Amygdala (tissue), 56 donors: Measurements from ENCODE around the gene FHIT.

Source experiments
- DNase-seq, 56 donors: peaks; one replicate each; lab custom pipeline; 2025; lab: John Stamatoyannopoulos, UW

FHIT gene

GRCh38 chr3:60660026-60660425 is 591.2 kb downstream of the FHIT start:
- no peak for DNase-seq

DNA sequence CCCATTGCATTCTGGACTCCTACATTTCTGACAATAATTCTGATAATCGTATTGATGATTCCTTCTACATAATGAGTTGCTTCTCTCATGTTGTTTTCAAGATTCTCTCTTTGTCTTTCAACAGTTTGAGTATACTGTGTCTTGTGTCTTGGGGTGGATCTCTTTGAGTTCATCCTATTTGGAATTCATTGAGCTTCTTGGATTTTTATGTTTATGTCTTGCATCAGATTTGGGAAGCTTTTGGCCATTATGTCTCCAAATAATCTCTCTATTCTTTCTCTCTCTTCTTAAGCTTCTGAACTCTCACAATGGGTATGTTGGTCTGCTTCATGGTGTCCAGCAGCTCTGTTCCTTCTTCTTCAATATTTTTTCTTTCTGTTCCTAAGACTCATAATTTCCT is 592.2 kb downstream of the FHIT start:
- DNase-seq = no peak

DNA sequence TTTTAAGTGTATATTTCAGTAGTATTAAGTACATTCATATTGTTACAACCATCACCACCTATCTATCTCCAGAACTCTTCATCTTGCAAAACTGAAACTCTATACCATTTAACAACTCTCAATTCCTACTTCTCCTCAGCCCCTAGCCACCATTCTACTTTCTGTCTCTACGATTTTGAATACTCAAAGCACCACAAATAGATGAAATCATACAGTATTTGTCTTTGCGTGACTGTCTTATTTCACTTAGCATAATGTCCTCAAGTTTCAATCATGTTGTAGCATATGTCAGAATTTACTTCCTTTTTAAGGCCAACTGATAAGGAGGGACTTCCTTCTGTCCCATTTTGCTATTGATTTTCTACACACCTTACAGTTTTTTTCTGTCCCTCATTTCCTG is 593.3 kb downstream of the FHIT start:
- no peak for DNase-seq

GRCh38 chr3:60652829-60653228 is 598.4 kb downstream of the FHIT start:
- DNase-seq = no peak

DNA sequence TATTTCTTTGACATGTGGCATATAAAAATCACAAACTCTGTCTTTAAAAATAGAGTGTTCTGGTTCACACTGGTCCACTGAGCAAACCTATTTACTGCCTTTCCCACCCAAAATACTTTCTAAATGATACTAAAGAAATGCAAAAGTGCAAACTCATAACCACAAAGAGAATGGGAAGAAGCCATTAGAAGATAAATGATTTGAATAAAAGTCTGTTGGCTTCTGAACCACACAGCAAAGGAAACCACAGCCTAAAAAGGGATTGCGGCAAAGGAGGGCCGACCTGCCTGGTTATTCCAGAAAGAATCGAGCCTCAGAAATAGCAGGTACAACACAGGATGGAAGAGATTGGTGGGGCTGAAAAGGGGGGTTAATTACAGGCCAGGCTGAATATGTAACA is 599.5 kb downstream of the FHIT start:
- DNase-seq = no peak

- DNase-seq = no peak
These were observed 601.1 kb downstream of the FHIT start for GRCh38 chr3:60650171-60650570.

GRCh38 chr3:60645801-60646200 is 605.5 kb downstream of the FHIT start:
- no peak for DNase-seq

- DNase-seq = no peak
These were observed 607.4 kb downstream of the FHIT start for GRCh38 chr3:60643831-60644230.

- no peak for DNase-seq
These were observed 609.9 kb downstream of the FHIT start for GRCh38 chr3:60641354-60641753.

DNA sequence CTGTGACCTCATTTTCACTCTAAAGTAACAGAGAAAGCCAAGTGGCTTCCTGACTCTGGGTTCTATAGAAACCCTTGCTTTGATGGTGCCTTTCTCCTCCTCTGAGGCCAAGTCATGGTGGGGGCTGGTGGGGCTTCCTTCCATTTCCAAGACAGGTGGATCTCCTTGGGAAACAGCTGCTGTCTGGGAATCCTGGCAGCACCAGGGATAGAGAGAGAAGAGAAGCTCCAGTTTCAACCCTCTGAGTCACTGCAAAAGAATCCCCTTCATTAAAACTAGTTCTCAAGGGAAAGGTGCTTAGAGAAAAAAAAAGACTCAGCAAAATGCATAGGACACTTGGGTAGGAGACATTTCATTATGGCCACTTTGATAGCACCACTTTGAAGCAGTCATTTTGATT is 614.4 kb downstream of the FHIT start:
- DNase-seq = no peak

- no peak for DNase-seq
These were observed 617.6 kb downstream of the FHIT start for GRCh38 chr3:60633644-60634043.

GRCh38 chr3:60631509-60631908 is 619.7 kb downstream of the FHIT start:
- no peak for DNase-seq

GRCh38 chr3:60630953-60631352 is 620.3 kb downstream of the FHIT start:
- no peak for DNase-seq

DNA sequence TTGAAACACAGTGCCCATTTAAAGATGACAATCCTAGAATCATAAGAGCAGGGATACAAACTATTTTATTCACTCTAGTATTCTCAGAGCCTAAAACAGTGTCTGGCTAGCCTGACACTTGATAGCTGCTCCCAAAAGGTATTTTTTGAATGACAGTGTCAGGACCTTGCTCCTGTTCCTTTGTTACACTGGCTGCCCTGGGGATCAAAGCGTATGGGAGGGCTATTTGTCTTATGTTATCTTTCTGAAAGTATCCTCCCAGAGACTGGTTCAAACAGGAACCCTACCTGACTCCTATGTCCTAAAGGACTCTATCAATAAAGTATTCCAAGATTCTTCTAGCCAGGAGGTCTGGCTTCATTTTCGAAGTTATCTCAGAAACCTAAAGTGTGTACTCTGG is 621.4 kb downstream of the FHIT start:
- DNase-seq = no peak

DNA sequence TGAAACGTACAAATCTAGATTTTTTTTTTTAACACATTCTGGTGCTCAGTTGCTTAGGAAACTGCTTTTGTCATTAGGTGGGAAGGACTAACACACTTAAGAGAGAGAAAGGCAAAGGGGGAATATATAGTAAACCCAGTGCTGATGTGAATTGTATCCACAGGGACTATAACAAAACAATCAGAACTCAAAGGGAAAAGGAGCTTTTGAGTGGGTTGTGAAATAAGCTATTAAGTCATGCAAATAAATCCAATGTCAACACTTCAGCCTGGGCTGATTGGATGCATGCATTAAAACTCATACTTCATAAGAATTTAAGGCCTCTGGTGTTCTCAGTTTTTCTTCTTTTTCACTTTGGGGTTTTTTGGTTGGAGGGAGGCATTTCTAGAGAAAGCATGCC is 628.9 kb downstream of the FHIT start:
- DNase-seq = no peak

DNA sequence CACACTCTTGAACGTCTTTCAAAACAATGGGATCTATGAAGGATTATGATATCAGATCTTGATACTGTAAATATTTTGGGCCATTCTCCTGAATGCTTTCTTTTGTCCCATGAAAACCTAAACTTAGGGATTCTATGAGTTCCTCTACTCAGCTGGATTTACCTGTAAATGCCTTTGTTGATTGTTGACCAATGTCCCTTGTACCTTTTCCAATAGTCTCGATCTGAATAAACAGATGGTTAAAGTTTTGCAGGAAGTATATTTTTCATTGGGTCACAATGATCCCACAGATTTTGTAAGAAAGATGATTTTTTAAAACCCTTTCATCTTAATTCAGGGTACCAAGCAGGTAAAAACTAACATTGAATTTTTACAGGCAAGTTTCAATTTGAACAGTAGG is 634.1 kb downstream of the FHIT start:
- no peak for DNase-seq

DNA sequence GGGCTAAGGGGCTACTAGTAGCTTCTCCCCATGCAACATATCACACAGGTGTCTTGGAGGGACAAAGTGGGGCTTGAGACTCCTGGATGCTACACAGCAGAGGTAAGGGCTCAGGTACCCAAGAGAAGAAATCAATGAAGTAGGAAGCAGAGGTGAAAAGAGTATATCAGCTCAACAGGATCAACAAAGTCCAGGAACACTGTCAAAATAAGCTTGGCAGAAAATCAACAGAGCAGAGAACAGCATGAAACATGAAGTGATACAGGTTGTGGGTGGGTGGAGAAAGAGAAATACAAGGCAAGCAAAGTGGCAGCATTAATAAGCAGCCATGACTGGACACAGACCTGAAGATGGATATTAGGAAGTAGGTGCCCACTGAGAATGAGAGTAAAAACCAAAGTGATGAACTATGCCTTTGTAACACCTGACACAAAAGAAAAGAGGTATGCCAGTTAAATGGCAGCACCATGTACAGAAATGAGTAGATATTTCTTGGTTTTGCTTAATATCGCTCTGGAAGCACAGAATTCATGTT is 637.4 kb downstream of the FHIT start:
- DNase-seq = no peak

- no peak for DNase-seq
These were observed 640.7 kb downstream of the FHIT start for GRCh38 chr3:60610441-60611112.

DNA sequence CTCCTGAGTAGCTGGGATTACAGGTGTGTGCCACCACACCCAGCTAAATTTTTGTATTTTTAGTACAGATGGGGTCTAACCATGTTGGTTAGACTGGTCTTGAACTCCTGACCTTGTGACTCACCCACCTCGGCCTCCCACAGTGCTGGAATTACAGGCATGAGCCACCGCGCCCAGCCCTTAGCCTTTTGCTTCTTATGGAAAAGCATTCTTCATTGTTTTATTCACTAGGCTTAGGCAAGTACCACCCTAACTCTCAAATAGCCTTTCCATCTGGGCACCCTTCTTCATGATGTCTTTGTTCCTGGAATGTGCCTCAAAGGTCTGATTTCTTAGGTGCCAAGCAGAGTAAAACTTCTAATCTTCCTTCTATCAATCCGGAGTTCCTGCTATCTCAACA is 641.8 kb downstream of the FHIT start:
- DNase-seq = no peak

DNA sequence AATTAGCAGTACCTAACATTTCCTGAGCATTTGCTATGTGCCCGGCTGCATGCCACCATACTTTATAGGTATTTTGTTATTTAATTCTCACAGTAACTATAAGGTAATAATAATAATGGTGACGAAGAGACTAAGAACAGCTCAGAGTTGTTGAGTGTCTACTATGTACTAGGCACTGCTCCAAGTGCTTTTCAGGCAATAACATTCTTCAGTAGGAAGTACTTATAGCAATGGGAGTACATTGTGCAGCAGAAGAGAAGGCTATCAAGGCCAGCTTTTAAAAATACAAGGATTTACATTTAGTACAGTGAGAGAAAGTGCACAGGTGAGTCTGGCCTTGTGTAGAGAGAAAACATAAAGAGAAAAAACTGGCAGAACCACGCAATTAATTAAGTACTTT is 647.4 kb downstream of the FHIT start:
- DNase-seq = no peak

DNA sequence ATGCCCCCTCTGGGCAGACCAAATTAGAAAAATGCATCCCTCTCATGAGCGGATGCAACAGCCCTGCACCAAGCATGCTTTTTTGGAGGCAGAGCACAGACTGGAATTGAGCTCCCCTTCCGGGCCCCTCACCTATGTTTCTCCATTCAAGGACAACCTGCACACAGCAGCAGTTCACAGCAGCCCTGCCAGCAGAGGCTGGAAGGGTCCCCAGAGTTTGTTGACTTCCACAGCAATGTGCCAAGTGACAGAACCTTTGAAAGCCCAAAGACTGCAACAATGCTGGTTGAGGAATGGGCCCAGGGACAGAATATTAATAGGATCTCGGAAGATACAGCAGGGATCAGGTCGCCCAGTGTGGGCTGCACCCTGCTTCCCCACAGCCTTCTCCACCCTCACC is 650.4 kb downstream of the FHIT start:
- no peak for DNase-seq

DNA sequence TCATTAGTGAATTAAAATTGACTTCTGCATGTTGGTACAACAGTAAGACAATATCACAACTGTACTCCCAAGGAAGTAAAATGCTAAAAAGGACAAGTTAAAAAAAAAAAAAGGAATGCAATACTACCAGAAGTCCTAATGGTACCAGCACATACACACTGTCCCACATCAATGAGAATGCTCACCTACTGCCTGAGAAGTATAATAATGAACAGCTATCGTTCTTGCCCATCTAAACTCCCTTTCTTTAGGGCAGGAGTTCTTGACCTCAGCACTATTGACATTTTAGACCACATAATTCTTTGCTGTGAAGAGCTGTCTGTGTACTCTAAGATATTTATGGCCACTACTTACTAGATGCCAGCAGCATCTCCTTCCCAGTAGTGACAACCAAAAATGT is 651.7 kb downstream of the FHIT start:
- no peak for DNase-seq

GRCh38 chr3:60598671-60599070 is 652.6 kb downstream of the FHIT start:
- DNase-seq = no peak
